Loucy (cell line): ENCODE measurements around the gene FNDC11.

Experiments used
- CTCF ChIP-seq: fragments of 200-600 bp; sonication (generic); conservative IDR thresholded peaks from 2 replicates; pipeline ENCODE4 v1.5.1; 2014; ENCODE audit warnings: mild to moderate bottlenecking, antibody characterized with exemption, low read length
- EZH2phosphoT487 ChIP-seq: fragments of 200-600 bp; IDR thresholded peaks from 2 replicates; pipeline ENCODE4 v1.6.1; 2018; ENCODE audit warnings: antibody characterized with exemption, mild to moderate bottlenecking, moderate library complexity, borderline replicate concordance

- TF ChIP-seq CTCF (no peak), EZH2phosphoT487 (no peak)
Measured at GRCh38 chr20:63565021-63565698, 11.2 kb downstream of the FNDC11 start.
